H1 (cell line): ENCODE data around the gene OR51B5. TPM values are rescaled to one million over a fixed set of nuclear protein-coding genes. Genes with fewer than 3 reads are reported as not detected.
"Not testable (repeated sequence)": the region's sequence is repeated elsewhere in the genome, so short reads cannot be mapped to it uniquely, and the experiment has no call there.

ENCODE experiments used
- CTCF ChIA-PET: fragments of 300-600 bp; sonication (Branson Sonifier 250); formaldehyde crosslinking; loops from one replicate; lab custom pipeline; 2021; ENCODE audit not compliant: partially characterized antibody; lab: Charles Lee
- POLR2A ChIA-PET: fragments of 300-600 bp; sonication (Branson Sonifier 250); formaldehyde crosslinking; loops from one replicate; lab custom pipeline; 2021; ENCODE audit warnings: inconsistent platforms; ENCODE audit not compliant: partially characterized antibody; lab: Charles Lee
- DNase-seq, 2 experiments: peaks; one replicate each; pipeline versions ENCODE4 v3.0.0 to v3.0.0-alpha.2; 2010 to 2022; ENCODE audit warnings: low spot score in 2 of 2, low read depth in 1 of 2, mixed read lengths in 1 of 2
- FAIRE-seq: peaks from 2 replicates; lab custom pipeline; 2011; peaks lifted over from hg19 to GRCh38; lab: Jason Lieb, UNC
- H2AFZ ChIP-seq: 2 replicates; pipeline ENCODE4 v1.8.1; 2012; ENCODE audit warnings: low read length, inconsistent platforms
- H2AK5ac ChIP-seq: 2 replicates; pipeline ENCODE4 v1.6.1; 2013; ENCODE audit warnings: low read depth, low read length
- H2BK120ac ChIP-seq: replicated peaks from 2 replicates; pipeline ENCODE3; 2013; ENCODE audit warnings: low read depth, low read length, inconsistent platforms
- H2BK12ac ChIP-seq: 2 replicates; pipeline ENCODE4 v1.6.1; 2013; ENCODE audit warnings: low read depth, low read length
- H2BK15ac ChIP-seq: 2 replicates; pipeline ENCODE4 v1.6.1; 2013; ENCODE audit warnings: low read length
- H2BK20ac ChIP-seq: 2 replicates; pipeline ENCODE4 v1.6.1; 2013; ENCODE audit warnings: low read length
- H2BK5ac ChIP-seq: 2 replicates; pipeline ENCODE4 v1.6.1; 2013; ENCODE audit warnings: low read depth, low read length
- H3K14ac ChIP-seq: 2 replicates; pipeline ENCODE4 v1.6.1; 2013; ENCODE audit warnings: inconsistent platforms; ENCODE audit not compliant: insufficient read length
- H3K18ac ChIP-seq: 2 replicates; pipeline ENCODE4 v1.6.1; 2013; ENCODE audit warnings: low read length; ENCODE audit errors: extremely low read depth
- H3K23ac ChIP-seq: 2 replicates; pipeline ENCODE4 v1.6.1; 2013; ENCODE audit warnings: inconsistent platforms; ENCODE audit not compliant: insufficient read length
- H3K23me2 ChIP-seq: 2 replicates; pipeline ENCODE4 v1.6.1; 2013; ENCODE audit warnings: low read depth, low read length
- H3K27ac ChIP-seq: 2 replicates; pipeline ENCODE4 v1.6.1; 2011; ENCODE audit warnings: low read depth, low read length, inconsistent platforms
- H3K27me3 ChIP-seq, 4 experiments: replicated peaks in 1 of 4; 1 replicate in 1 of 4; 2 replicates in 3 of 4; pipeline versions ENCODE4 v1.6.1 to v1.8.1; 2011 to 2013; ENCODE audit warnings: low read length in 3 of 4, mild to moderate bottlenecking in 3 of 4, inconsistent platforms in 2 of 4, mixed read lengths in 2 of 4, moderate library complexity in 1 of 4; ENCODE audit not compliant: control insufficient read depth in 3 of 4, insufficient read depth in 3 of 4; ENCODE audit errors: extremely low read depth in 1 of 4
- H3K36me3 ChIP-seq, 4 experiments: 2 replicates each; pipeline versions ENCODE4 v1.6.1 to v1.8.1; 2011 to 2013; ENCODE audit warnings: mild to moderate bottlenecking in 4 of 4, low read length in 3 of 4, moderate library complexity in 2 of 4, control low read depth in 1 of 4, inconsistent platforms in 1 of 4; ENCODE audit not compliant: insufficient read depth in 4 of 4, control insufficient read depth in 2 of 4
- H3K4ac ChIP-seq: replicated peaks from 2 replicates; pipeline ENCODE3; 2013; ENCODE audit warnings: low read length, low read depth, mixed read lengths, inconsistent platforms; ENCODE audit not compliant: insufficient read length
- H3K4me1 ChIP-seq, 4 experiments: replicated peaks in 1 of 4; 1 replicate in 1 of 4; 2 replicates in 3 of 4; pipeline versions ENCODE4 v1.6.1 to v1.8.1; 2011 to 2013; ENCODE audit warnings: low read length in 3 of 4, inconsistent platforms in 2 of 4, mixed read lengths in 1 of 4; ENCODE audit not compliant: insufficient read depth in 4 of 4, control insufficient read depth in 3 of 4
- H3K4me2 ChIP-seq, 2 experiments: 2 replicates each; pipeline versions ENCODE4 v1.6.1 to v1.8.1; 2011 to 2013; ENCODE audit warnings: low read depth in 2 of 2, low read length in 2 of 2, control low read depth in 1 of 2, inconsistent platforms in 1 of 2, mild to moderate bottlenecking in 1 of 2; ENCODE audit not compliant: insufficient read depth in 1 of 2
- H3K4me3 ChIP-seq, 4 experiments: fragments of 200-600, 300-600 bp in 1 of 4; sonication (generic), shearing (Covaris generic), sonication (Bioruptor Twin) in 1 of 4; 2 replicates each; pipeline versions ENCODE4 v1.5.1 to v1.8.1; 2011 to 2016; ENCODE audit warnings: low read length in 4 of 4, low read depth in 3 of 4, control low read depth in 2 of 4, inconsistent platforms in 2 of 4, mild to moderate bottlenecking in 2 of 4, mixed read lengths in 1 of 4, moderate library complexity in 1 of 4; ENCODE audit not compliant: insufficient read depth in 2 of 4; ENCODE audit errors: extremely low read depth in 1 of 4
- H3K56ac ChIP-seq: replicated peaks from 2 replicates; pipeline ENCODE3; 2013; ENCODE audit warnings: low read depth, mild to moderate bottlenecking, mixed read lengths, low read length, inconsistent platforms; ENCODE audit not compliant: insufficient read length
- H3K79me1 ChIP-seq: 2 replicates; pipeline ENCODE4 v1.6.1; 2013; ENCODE audit warnings: low read depth, low read length, control low read depth
- H3K79me2 ChIP-seq, 2 experiments: 2 replicates each; pipeline versions ENCODE4 v1.6.1 to v1.8.1; 2012 to 2013; ENCODE audit warnings: low read length in 2 of 2, mild to moderate bottlenecking in 2 of 2, inconsistent platforms in 1 of 2; ENCODE audit not compliant: insufficient read depth in 2 of 2, control insufficient read depth in 1 of 2
- H3K9ac ChIP-seq, 4 experiments: replicated peaks in 1 of 4; 1 replicate in 1 of 4; 2 replicates in 3 of 4; pipeline versions ENCODE4 v1.6.1 to v1.8.1; 2011 to 2013; ENCODE audit warnings: low read depth in 3 of 4, low read length in 3 of 4, control low read depth in 2 of 4, mild to moderate bottlenecking in 2 of 4, moderate library complexity in 2 of 4, inconsistent platforms in 1 of 4; ENCODE audit errors: extremely low read depth in 1 of 4
- H3K9me3 ChIP-seq, 2 experiments: 2 replicates each; pipeline versions ENCODE4 v1.6.1 to v1.8.1; 2012 to 2013; ENCODE audit warnings: mild to moderate bottlenecking in 2 of 2, moderate library complexity in 2 of 2, control low read depth in 1 of 2, inconsistent platforms in 1 of 2, low read depth in 1 of 2, low read length in 1 of 2, mixed read lengths in 1 of 2; ENCODE audit not compliant: insufficient read depth in 2 of 2
- H4K20me1 ChIP-seq, 2 experiments: replicated peaks in 1 of 2; 2 replicates each; pipeline versions ENCODE3 to v1.8.1; 2011 to 2013; ENCODE audit warnings: inconsistent platforms in 2 of 2, low read length in 2 of 2, mild to moderate bottlenecking in 1 of 2; ENCODE audit not compliant: insufficient read depth in 2 of 2, control insufficient read depth in 1 of 2
- H4K5ac ChIP-seq: 2 replicates; pipeline ENCODE4 v1.6.1; 2013; ENCODE audit warnings: low read length, low read depth, mixed read lengths, inconsistent platforms; ENCODE audit not compliant: insufficient read length
- H4K8ac ChIP-seq: 2 replicates; pipeline ENCODE4 v1.8.0; 2013; ENCODE audit warnings: mild to moderate bottlenecking, moderate library complexity, low read length, inconsistent platforms; ENCODE audit not compliant: insufficient read depth; ENCODE audit errors: extremely low read depth
- H4K91ac ChIP-seq: replicated peaks from 2 replicates; pipeline ENCODE3; 2013; ENCODE audit warnings: low read length, mixed read lengths, inconsistent platforms; ENCODE audit not compliant: insufficient read length
- CTCF ChIP-seq, 3 experiments: IDR thresholded peaks; 1 replicate in 2 of 3; 2 replicates in 1 of 3; pipeline versions ENCODE4 v1.5.1 to v1.6.1; 2011; ENCODE audit warnings: low read length in 3 of 3, mild to moderate bottlenecking in 3 of 3, inconsistent platforms in 2 of 3, low read depth in 1 of 3, moderate library complexity in 1 of 3; ENCODE audit not compliant: insufficient read depth in 1 of 3; ENCODE audit errors: control extremely low read depth in 1 of 3
- WGBS, 2 experiments: shearing (Covaris generic) in 1 of 2; methylation state at CpG; one replicate each; pipeline versions ENCODE4 v1.1.6 to v1.1.7; 2013 to 2015; ENCODE audit warnings: low lambda C conversion rate in 2 of 2, mixed read lengths in 2 of 2, inconsistent platforms in 1 of 2, low coverage in 1 of 2, missing lambda C conversion rate in 1 of 2; ENCODE audit not compliant: insufficient replicate concordance in 2 of 2, insufficient coverage in 1 of 2, insufficient read length in 1 of 2; ENCODE audit errors: extremely low coverage in 1 of 2, missing lambda C conversion rate in 1 of 2; 5-methylcytosine and 5-hydroxymethylcytosine counted together
- polyA plus RNA-seq, 7 experiments: library from polyadenylated mRNA; depleted of rRNA in 3 of 7; stranded (reverse) in 5 of 7; unstranded in 2 of 7; fragments of >200 nt in 5 of 7; fragments of 200-250 nt in 2 of 7; gene quantifications; 1 replicate in 5 of 7; 2 replicates in 1 of 7; 4 replicates in 1 of 7; pipeline versions ENCODE4 v1.2.1 to v1.2.3, GENCODE V29; 2011 to 2013; ENCODE audit warnings: missing spikeins in 2 of 7, mixed read lengths in 2 of 7
- total RNA-seq: library from RNA; stranded (reverse); fragmentation: NEBNext Ultra II Directional; extraction: Animal tissue kit (Norgen Biotek cat#: 25700); gene quantifications from 2 replicates; pipeline ENCODE4 v1.2.1, GENCODE V29; 2021

OR51B5 gene
- total and polyA plus RNA-seq, 2 of the 8 experiments (the other 6 are each of a cell fraction or from before 2014, with no cell fraction given), result not detected

GRCh38 chr11:5366365-5366764, 23.0 kb upstream of the OR51B5 start:
- FAIRE-seq, H4K91ac ChIP-seq, H3K56ac ChIP-seq, H2BK5ac ChIP-seq, H3K18ac ChIP-seq, H3K14ac ChIP-seq, H2BK15ac ChIP-seq, H3K4me1 ChIP-seq, H3K79me2 ChIP-seq, H3K27me3 ChIP-seq, H3K36me3 ChIP-seq, H2BK12ac ChIP-seq, DNase-seq, H3K4ac ChIP-seq, H3K23me2 ChIP-seq, H4K20me1 ChIP-seq, H3K9me3 ChIP-seq, H3K9ac ChIP-seq, H2AFZ ChIP-seq, H2BK20ac ChIP-seq, H3K4me3 ChIP-seq, H4K8ac ChIP-seq, H3K23ac ChIP-seq, H4K5ac ChIP-seq, POLR2A ChIA-PET, H3K27ac ChIP-seq, H2BK120ac ChIP-seq, H2AK5ac ChIP-seq, H3K79me1 ChIP-seq, H3K4me2 ChIP-seq: not testable (repeated sequence)
- CTCF ChIA-PET, result interaction anchor here (0.8 to 1.6 kb wide), 7 partner anchors 16 to 242 kb away, joined by 3 to 5 read pairs (median 3); no protein-coding TSS in a partner anchor
- TF ChIP-seq CTCF (IDR thresholded peaks at IDR 0.05; ENCODE audit: control extremely low read depth in 1 of 3, insufficient read depth in 1 of 3, low read depth in 1 of 3, low read length in 3 of 3), result peak in 1 of 3 experiments; percentile 4; a peak in 1 of 4 replicates
- 76% methylated on average over 6 of the region's 6 CpGs; no CpG with 5 or more reads in 1 of the 2 experiments for WGBS, 2 experiments
